ENCODE data around the gene CDH26. TPM values are rescaled to one million over a fixed set of nuclear protein-coding genes. Genes with fewer than 3 reads are reported as not detected.

Gene CDH26
- total and polyA plus RNA-seq, 9 of the 15 experiments (the other 6 are each of a cell fraction or from before 2014, with no cell fraction given) = 0.07 to 0.13 (median 0.10) TPM; not detected in 4

- FAIRE-seq = no peak
- Histone ChIP-seq H3K36me3 (ENCODE audit: control insufficient read depth, insufficient read depth, low read length) (no peaks in the 10 kb centered on the region), H3K4me3 (no peak overlapping the region), H3K27ac (ENCODE audit: extremely low read depth, low read depth, low read length) (no peak overlapping the region), H3K79me2 (ENCODE audit: control insufficient read depth, insufficient read depth, low read length) (no peaks in the 10 kb centered on the region), H3K27me3 (ENCODE audit: control insufficient read depth in 2 of 2, insufficient read depth in 2 of 2, low read length in 2 of 2) (peaks cover 0 to 30% of the 10 kb centered on the region in 2 experiments; a peak in 2 of 5 replicates), H3K9me1 (ENCODE audit: control insufficient read depth, insufficient read depth, low read length) (no peaks in the 10 kb centered on the region), H3K4me2 (ENCODE audit: insufficient read depth, low read length) (no peak overlapping the region), H3K9ac (ENCODE audit: insufficient read depth in 1 of 2, low read depth in 2 of 2, low read length in 2 of 2) (no peak overlapping the region), H2AFZ (ENCODE audit: low read depth, low read length) (no peak overlapping the region), H4K20me1 (replicated peaks; ENCODE audit: control insufficient read depth, insufficient read depth, low read length) (no peaks in the 10 kb centered on the region), H3K9me3 (replicated peaks; ENCODE audit: control insufficient read depth, insufficient read depth, low read depth, low read length) (no peaks in the 10 kb centered on the region), H3K4me1 (replicated peaks in 1 of 2; ENCODE audit: control insufficient read depth in 2 of 2, insufficient read depth in 2 of 2, low read length in 2 of 2) (peaks cover 5 to 7% of the 10 kb centered on the region in 2 experiments; a peak in 1 of 5 replicates)
- DNase-seq (ENCODE audit: extremely low read depth in 1 of 4, low spot score in 3 of 4) = no peak
- ATAC-seq = no peak
- ChIA-PET POLR2A (no interaction called here), CTCF (ENCODE audit: low intra/inter-chr PET ratio) (no interaction called here)
- no TSS peak for BruUV-seq (replicated peaks)
- intact Hi-C loops (cut with micrococcal nuclease) = loop anchor here (5.0 kb wide), 1 partner anchor 1067 kb away; no protein-coding TSS in a partner anchor
- TF ChIP-seq ASH1L (IDR thresholded peaks at IDR 0.05; ENCODE audit: borderline replicate concordance, low read depth, partially characterized antibody) = no peak
- no peak for TF ChIP-seq ZNF12 (CRISPR knock-in tag; IDR thresholded peaks at IDR 0.05)
- no peak for TF ChIP-seq MGA (IDR thresholded peaks at IDR 0.05)
- in situ Hi-C loops (cut with MboI) = no loop called here
- 3% methylated on average over 21 of the region's 24 CpGs for whole genome bisulfite sequencing (ENCODE audit: insufficient coverage, low coverage, missing lambda C conversion rate)
These were observed 96.8 kb downstream of the CDH26 start for GRCh38 chr20:60054716-60055634.
